ENCODE data around the gene GCC2.
"Not testable (repeated sequence)": the region's sequence is repeated elsewhere in the genome, so short reads cannot be mapped to it uniquely, and the experiment has no call there.

The GCC2 gene

GRCh38 chr2:108477099-108477498, 28.1 kb downstream of the GCC2 start:
- H3K36me3 ChIP-seq (ENCODE audit: insufficient read depth, low read length) = peaks cover 45% of the 10 kb centered on the region
- no peak overlapping the region for H3K4me3 ChIP-seq (ENCODE audit: low read depth in 1 of 2, low read length in 2 of 2)
- H3K4me1 ChIP-seq (ENCODE audit: insufficient read depth, low read length) = no peaks in the 10 kb centered on the region
- H3K9me3 ChIP-seq (ENCODE audit: low read length) = no peaks in the 10 kb centered on the region
- H3K9ac ChIP-seq (ENCODE audit: low read length) = no peak overlapping the region
- H3K27ac ChIP-seq (ENCODE audit: low read depth, low read length) = no peak overlapping the region
- no peaks in the 10 kb centered on the region for H3K27me3 ChIP-seq (ENCODE audit: control insufficient read depth in 1 of 2, insufficient read depth in 2 of 2, low read length in 2 of 2)

- Histone ChIP-seq H3K27ac (ENCODE audit: low read depth, low read length) (no peak overlapping the region), H3K9me3 (ENCODE audit: low read length) (no peaks in the 10 kb centered on the region), H3K9ac (ENCODE audit: low read length) (no peak overlapping the region), H3K4me3 (ENCODE audit: low read depth in 1 of 2, low read length in 2 of 2) (no peak overlapping the region), H3K4me1 (ENCODE audit: insufficient read depth, low read length) (no peaks in the 10 kb centered on the region), H3K27me3 (ENCODE audit: control insufficient read depth in 1 of 2, insufficient read depth in 2 of 2, low read length in 2 of 2) (no peaks in the 10 kb centered on the region), H3K36me3 (ENCODE audit: insufficient read depth, low read length) (peaks cover 36% of the 10 kb centered on the region)
Measured at GRCh38 chr2:108485253-108485652, 36.2 kb downstream of the GCC2 start.

GRCh38 chr2:108490506-108491122, 41.6 kb downstream of the GCC2 start:
- no peak overlapping the region for H3K27ac ChIP-seq (ENCODE audit: low read depth, low read length)
- no peaks in the 10 kb centered on the region for H3K9me3 ChIP-seq (ENCODE audit: low read length)
- peaks cover 25% of the 10 kb centered on the region for H3K36me3 ChIP-seq (ENCODE audit: insufficient read depth, low read length)
- H3K4me3 ChIP-seq (ENCODE audit: low read depth in 1 of 2, low read length in 2 of 2) = no peak overlapping the region
- H3K27me3 ChIP-seq (ENCODE audit: control insufficient read depth in 1 of 2, insufficient read depth in 2 of 2, low read length in 2 of 2) = no peaks in the 10 kb centered on the region
- H3K9ac ChIP-seq (ENCODE audit: low read length) = no peak overlapping the region
- H3K4me1 ChIP-seq (ENCODE audit: insufficient read depth, low read length) = no peaks in the 10 kb centered on the region

GRCh38 chr2:108491848-108492247, 42.8 kb downstream of the GCC2 start:
- no peaks in the 10 kb centered on the region for H3K9me3 ChIP-seq (ENCODE audit: low read length)
- no peak overlapping the region for H3K27ac ChIP-seq (ENCODE audit: low read depth, low read length)
- H3K9ac ChIP-seq (ENCODE audit: low read length) = no peak overlapping the region
- no peaks in the 10 kb centered on the region for H3K4me1 ChIP-seq (ENCODE audit: insufficient read depth, low read length)
- H3K4me3 ChIP-seq (ENCODE audit: low read depth in 1 of 2, low read length in 2 of 2) = no peak overlapping the region
- H3K36me3 ChIP-seq (ENCODE audit: insufficient read depth, low read length) = peaks cover 21% of the 10 kb centered on the region
- no peaks in the 10 kb centered on the region for H3K27me3 ChIP-seq (ENCODE audit: control insufficient read depth in 1 of 2, insufficient read depth in 2 of 2, low read length in 2 of 2)

- no peak overlapping the region for H3K9ac ChIP-seq (ENCODE audit: low read length)
- no peak overlapping the region for H3K4me3 ChIP-seq (ENCODE audit: low read depth in 1 of 2, low read length in 2 of 2)
- no peaks in the 10 kb centered on the region for H3K9me3 ChIP-seq (ENCODE audit: low read length)
- H3K36me3 ChIP-seq (ENCODE audit: insufficient read depth, low read length) = peaks cover 17% of the 10 kb centered on the region
- no peaks in the 10 kb centered on the region for H3K4me1 ChIP-seq (ENCODE audit: insufficient read depth, low read length)
- H3K27ac ChIP-seq (ENCODE audit: low read depth, low read length) = no peak overlapping the region
- no peaks in the 10 kb centered on the region for H3K27me3 ChIP-seq (ENCODE audit: control insufficient read depth in 1 of 2, insufficient read depth in 2 of 2, low read length in 2 of 2)
Measured at GRCh38 chr2:108492364-108492763, 43.4 kb downstream of the GCC2 start.

- not testable (repeated sequence) for H3K9ac ChIP-seq (ENCODE audit: low read length); H3K9me3 ChIP-seq (ENCODE audit: low read length); H3K27me3 ChIP-seq (ENCODE audit: control insufficient read depth in 1 of 2, insufficient read depth in 2 of 2, low read length in 2 of 2); H3K27ac ChIP-seq (ENCODE audit: low read depth, low read length); H3K4me3 ChIP-seq (ENCODE audit: low read depth in 1 of 2, low read length in 2 of 2); H3K4me1 ChIP-seq (ENCODE audit: insufficient read depth, low read length)
- peaks cover 14% of the 10 kb centered on the region for H3K36me3 ChIP-seq (ENCODE audit: insufficient read depth, low read length)
Measured at GRCh38 chr2:108496167-108496566, 47.2 kb downstream of the GCC2 start.

- H3K4me1 ChIP-seq (ENCODE audit: insufficient read depth, low read length); H3K9ac ChIP-seq (ENCODE audit: low read length); H3K27me3 ChIP-seq (ENCODE audit: control insufficient read depth in 1 of 2, insufficient read depth in 2 of 2, low read length in 2 of 2); H3K4me3 ChIP-seq (ENCODE audit: low read depth in 1 of 2, low read length in 2 of 2); H3K36me3 ChIP-seq (ENCODE audit: insufficient read depth, low read length); H3K27ac ChIP-seq (ENCODE audit: low read depth, low read length); H3K9me3 ChIP-seq (ENCODE audit: low read length): not testable (repeated sequence)
Measured at GRCh38 chr2:108507620-108508019, 58.6 kb downstream of the GCC2 start.

GRCh38 chr2:108512431-108512830, 63.4 kb downstream of the GCC2 start:
- H3K9me3 ChIP-seq (ENCODE audit: low read length); H3K27me3 ChIP-seq (ENCODE audit: control insufficient read depth in 1 of 2, insufficient read depth in 2 of 2, low read length in 2 of 2); H3K4me1 ChIP-seq (ENCODE audit: insufficient read depth, low read length); H3K9ac ChIP-seq (ENCODE audit: low read length); H3K27ac ChIP-seq (ENCODE audit: low read depth, low read length); H3K4me3 ChIP-seq (ENCODE audit: low read depth in 1 of 2, low read length in 2 of 2); H3K36me3 ChIP-seq (ENCODE audit: insufficient read depth, low read length): not testable (repeated sequence)

- not testable (repeated sequence) for H3K27ac ChIP-seq (ENCODE audit: low read depth, low read length)
Measured at GRCh38 chr2:108514478-108514877, 65.5 kb downstream of the GCC2 start.

GRCh38 chr2:108524688-108525087, 75.7 kb downstream of the GCC2 start:
- not testable (repeated sequence) for H3K9ac ChIP-seq (ENCODE audit: low read length); H3K27me3 ChIP-seq (ENCODE audit: control insufficient read depth in 1 of 2, insufficient read depth in 2 of 2, low read length in 2 of 2); H3K27ac ChIP-seq (ENCODE audit: low read depth, low read length); H3K4me3 ChIP-seq (ENCODE audit: low read depth in 1 of 2, low read length in 2 of 2); H3K36me3 ChIP-seq (ENCODE audit: insufficient read depth, low read length); H3K4me1 ChIP-seq (ENCODE audit: insufficient read depth, low read length); H3K9me3 ChIP-seq (ENCODE audit: low read length)

More at GRCh38 chr2:108514478-108514877, 65.5 kb downstream of the GCC2 start:
- H3K27me3 ChIP-seq (ENCODE audit: control insufficient read depth in 1 of 2, insufficient read depth in 2 of 2, low read length in 2 of 2); H3K9me3 ChIP-seq (ENCODE audit: low read length); H3K4me3 ChIP-seq (ENCODE audit: low read depth in 1 of 2, low read length in 2 of 2); H3K36me3 ChIP-seq (ENCODE audit: insufficient read depth, low read length); H3K9ac ChIP-seq (ENCODE audit: low read length); H3K4me1 ChIP-seq (ENCODE audit: insufficient read depth, low read length): not testable (repeated sequence)

GRCh38 chr2:108525258-108525657, 76.3 kb downstream of the GCC2 start:
- not testable (repeated sequence) for H3K27ac ChIP-seq (ENCODE audit: low read depth, low read length); H3K4me3 ChIP-seq (ENCODE audit: low read depth in 1 of 2, low read length in 2 of 2); H3K9ac ChIP-seq (ENCODE audit: low read length); H3K4me1 ChIP-seq (ENCODE audit: insufficient read depth, low read length); H3K36me3 ChIP-seq (ENCODE audit: insufficient read depth, low read length); H3K9me3 ChIP-seq (ENCODE audit: low read length); H3K27me3 ChIP-seq (ENCODE audit: control insufficient read depth in 1 of 2, insufficient read depth in 2 of 2, low read length in 2 of 2)

- Histone ChIP-seq H3K27ac (ENCODE audit: low read depth, low read length) (no peak overlapping the region), H3K4me3 (ENCODE audit: low read depth in 1 of 2, low read length in 2 of 2) (no peak overlapping the region), H3K36me3 (ENCODE audit: insufficient read depth, low read length) (no peaks in the 10 kb centered on the region), H3K9ac (ENCODE audit: low read length) (no peak overlapping the region), H3K9me3 (ENCODE audit: low read length) (no peaks in the 10 kb centered on the region), H3K4me1 (ENCODE audit: insufficient read depth, low read length) (peaks cover 6% of the 10 kb centered on the region), H3K27me3 (ENCODE audit: control insufficient read depth in 1 of 2, insufficient read depth in 2 of 2, low read length in 2 of 2) (no peaks in the 10 kb centered on the region)
Measured at GRCh38 chr2:108531674-108532055, 82.7 kb downstream of the GCC2 start.
